Heart left ventricle (tissue), 16 donors: ENCODE measurements around the gene FBXO46. TPM values are rescaled to one million over a fixed set of nuclear protein-coding genes. Genes with fewer than 3 reads are reported as not detected.

Source experiments
- ATAC-seq, 4 donors: fragments of 200-7000 bp; cut with Tn5 transposase; one replicate each; pipeline ENCODE4 v1.9.1; 2020 to 2022; ENCODE audit warnings: moderate library complexity in 4 of 4, mild to moderate bottlenecking in 3 of 4, moderate number of reproducible peaks in 1 of 4
- DNase-seq, 5 donors: peaks; one replicate each; pipeline ENCODE4 v3.0.0-alpha.2; 2020
- H3K27ac ChIP-seq, 12 donors: fragments of 200-600 bp; sonication (generic) in 4 of 12; one replicate each; pipeline versions ENCODE4 v1.5.0 to v1.8.0; 2016 to 2022; ENCODE audit warnings: mild to moderate bottlenecking in 2 of 12
- H3K27me3 ChIP-seq, 9 donors: fragments of 200-600 bp; sonication (generic) in 2 of 9; one replicate each; pipeline versions ENCODE4 v1.5.1 to v1.8.0; 2016 to 2022; ENCODE audit warnings: mild to moderate bottlenecking in 3 of 9
- H3K36me3 ChIP-seq, 9 donors: fragments of 200-600 bp; sonication (generic) in 2 of 9; one replicate each; pipeline versions ENCODE4 v1.5.0 to v1.8.0; 2018 to 2022; ENCODE audit warnings: mild to moderate bottlenecking in 2 of 9
- H3K4me1 ChIP-seq, 12 donors: fragments of 200-600 bp; sonication (generic) in 4 of 12; one replicate each; pipeline versions ENCODE4 v1.5.0 to v1.8.0; 2016 to 2022; ENCODE audit warnings: mild to moderate bottlenecking in 3 of 12
- H3K4me3 ChIP-seq, 12 donors: fragments of 200-600 bp; sonication (generic) in 4 of 12; one replicate each; pipeline versions ENCODE4 v1.5.0 to v1.8.0; 2017 to 2022; ENCODE audit warnings: mild to moderate bottlenecking in 9 of 12, moderate library complexity in 4 of 12
- H3K9me3 ChIP-seq, 12 donors: fragments of 200-600 bp; sonication (generic) in 4 of 12; one replicate each; pipeline versions ENCODE4 v1.5.0 to v1.8.0; 2016 to 2022; ENCODE audit warnings: mild to moderate bottlenecking in 1 of 12
- CTCF ChIP-seq, 12 donors: fragments of 200-600 bp; sonication (generic) in 4 of 12; IDR thresholded peaks; one replicate each; pipeline versions ENCODE4 v1.5.0 to v1.8.0; 2018 to 2022; ENCODE audit warnings: antibody characterized with exemption in 12 of 12, mild to moderate bottlenecking in 5 of 12
- POLR2A ChIP-seq, 2 donors: fragments of 450-650 bp; IDR thresholded peaks; one replicate each; pipeline ENCODE4 v1.6.1; 2017; ENCODE audit warnings: antibody characterized with exemption in 2 of 2, mild to moderate bottlenecking in 2 of 2, moderate library complexity in 2 of 2
- WGBS, 4 donors: extraction: QIAGEN DNeasy Blood & Tissue Kit in 2 of 4; methylation state at CpG; one replicate each; pipeline versions ENCODE4 v1.1.5 to v1.1.7; 2013 to 2018; 5-methylcytosine and 5-hydroxymethylcytosine counted together
- intact Hi-C, 10 donors: fragments of 100-400 bp; cut with DNase I; formaldehyde crosslinking; loops; one replicate each; pipeline versions ENCODE4 v1.11.1 to v1.14.2; 2022
- microRNA counts, 2 donors: library from miRNA; unstranded; fragments of <30 nt; microRNA quantifications; one replicate each; lab custom pipeline; 2016
- microRNA-seq, 4 donors: library from miRNA; unstranded; fragments of <30 nt; microRNA quantifications; one replicate each; pipeline versions ENCODE4 to v1.2.0, GENCODE V29; 2017 to 2020
- polyA plus RNA-seq, 2 donors: library from polyadenylated mRNA; stranded (reverse); fragments of 200-250 nt; gene quantifications; one replicate each; pipeline ENCODE4 v1.2.3, GENCODE V29; 2013
- total RNA-seq, 9 donors: library from RNA; depleted of rRNA in 2 of 9; stranded (reverse); fragments of >200 nt in 2 of 9; fragmentation: NEBNext Ultra II Directional in 3 of 9; extraction: Animal tissue kit (Norgen Biotek cat#: 25700) in 3 of 9; gene quantifications; one replicate each; pipeline versions ENCODE4 v1.1.0 to v1.2.4, GENCODE V29; 2016 to 2023
- donor health status: ischemic (EF 13 %, LVEDD 7.1; RV severe dilation, severe dysfunction).
- donor health status: healthy with polysubstance abuse.
- donor health status: DM: no; HTN: yes; CAD: no.
- donor health status: DM: no; HTN: no; CAD: no.
- donor health status: ischemic (EF 25% LVEDD 6.9; RV normal size, moderate dysfunction).
- donor health status: ischemic (EF 25% LVEDD 5.7; RV mildly dilated, moderate dysfunction).
- donor health status: healthy.
- donor health status: DM: yes; HTN: yes; CAD: no.
- donor health status: ischemic (EF 35%, LVEDD 5.7; RV mildly dilated, moderate dysfunction).
- donor health status: nonischemic (EF 11% LVEDD 7.7; RV severe dilation, severe dysfunction).
- donor health status: DM: yes; HTN: yes; CAD: no.
- donor health status: PGD.
- donor health status: ischemic (EF 29% LVEDD 5.4; RV normal size, mild dysfunction).
- donor health status: nonischemic (EF 23%, LVEDD 6.1; RV moderate dilation, normal function).

The FBXO46 gene
- total and polyA plus RNA-seq, 11 donors = 7.2 to 17.8 (median 10.2) TPM

- no peak for TF ChIP-seq POLR2A (IDR thresholded peaks at IDR 0.05)
- no peak for TF ChIP-seq CTCF (IDR thresholded peaks at IDR 0.05)
- no peak overlapping the region for H3K27ac ChIP-seq
- ATAC-seq (no peak), DNase-seq (no peak)
- peaks cover 0 to 23% (median 10%) of the 10 kb centered on the region in 12 donors for H3K4me1 ChIP-seq
- H3K4me3 ChIP-seq = no peak overlapping the region
- WGBS, 4 donors = 63 to 86% (median 75%) methylated on average over 7 of the region's 7 CpGs
- intact Hi-C loops = no loop called here
- peaks cover 0 to 53% (median 15%) of the 10 kb centered on the region in 9 donors for H3K27me3 ChIP-seq
- no peaks in the 10 kb centered on the region for H3K36me3 ChIP-seq
- no peaks in the 10 kb centered on the region for H3K9me3 ChIP-seq
These were observed 66.1 kb downstream of the FBXO46 start for GRCh38 chr19:45664575-45664974.

- ATAC-seq (no peak), DNase-seq (no peak)
- intact Hi-C loops = no loop called here
- no peaks in the 10 kb centered on the region for H3K9me3 ChIP-seq
- H3K27ac ChIP-seq = no peak overlapping the region
- no peaks in the 10 kb centered on the region for H3K36me3 ChIP-seq
- no peak overlapping the region for H3K4me3 ChIP-seq
- peaks cover 0 to 15% (median 4%) of the 10 kb centered on the region in 12 donors for H3K4me1 ChIP-seq
- no peak for TF ChIP-seq CTCF (IDR thresholded peaks at IDR 0.05)
- H3K27me3 ChIP-seq = peaks cover 0 to 46% (median 9%) of the 10 kb centered on the region in 9 donors
- 81 to 100% (median 90%) methylated on average over 1 of the region's 1 CpG for WGBS, 4 donors
These were observed 66.9 kb downstream of the FBXO46 start for GRCh38 chr19:45663800-45664199.

DNA sequence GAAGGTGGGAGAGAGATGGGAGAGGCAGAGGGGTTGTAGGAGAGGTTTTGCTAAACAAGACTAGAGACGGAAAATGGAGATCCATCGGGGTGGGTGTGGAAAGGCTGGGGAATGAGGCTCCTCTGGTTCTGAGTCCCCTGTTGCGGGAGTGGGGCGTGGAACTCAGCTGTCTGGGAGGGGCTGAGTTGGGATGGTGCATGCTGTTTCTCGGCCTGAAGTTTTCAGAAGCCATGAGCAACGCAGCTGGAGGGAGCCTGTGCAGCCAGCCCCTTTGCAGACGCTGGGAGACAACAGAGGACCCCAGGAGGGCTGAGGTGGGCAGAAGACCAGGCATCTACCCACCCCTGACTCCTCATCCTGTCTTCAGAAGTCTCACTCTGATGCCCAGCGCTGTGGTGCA, 70.1 kb downstream of the FBXO46 start:
- Histone ChIP-seq H3K27me3 (peaks cover 0 to 28% (median 3%) of the 10 kb centered on the region in 9 donors), H3K36me3 (no peaks in the 10 kb centered on the region), H3K27ac (no peak overlapping the region), H3K4me1 (no peaks in the 10 kb centered on the region), H3K4me3 (no peak overlapping the region), H3K9me3 (no peaks in the 10 kb centered on the region)
- 37 to 48% (median 39%) methylated on average over 7 to 8 of the region's 8 CpGs for WGBS, 4 donors
- DNase-seq (no peak), ATAC-seq (no peak)
- no peak for TF ChIP-seq POLR2A (IDR thresholded peaks at IDR 0.05)
- TF ChIP-seq CTCF (IDR thresholded peaks at IDR 0.05) = no peak
- intact Hi-C loops = no loop called here

MicroRNA genes within 50 kb of the gene (microRNA counts, 767-probe panel; counts per million panel counts)
- microRNA hsa-miR-642a-5p (lab: Ali Mortazavi, UCI) = 3,257 to 3,633 counts per million in 2 donors
- 0 to 71.6 counts per million in 2 donors for microRNA hsa-miR-642b-3p (lab: Ali Mortazavi, UCI)

Small RNA genes within 50 kb of the gene (microRNA-seq; reads per million reads assigned to microRNA genes)
- gene MIR642A (0 reads per million in 4 donors), gene MIR642B (0 reads per million in 4 donors)

Other genes with a start within 250 kb of the FBXO46 start
- 10 to 100 TPM; 12.9 to 33.0 (median 26.9) TPM for gene RTN2, start 233.8 kb downstream of the FBXO46 start, total RNA-seq
- gene RTN2, start 233.8 kb downstream of the FBXO46 start, polyA plus RNA-seq = 10 to 100 TPM; 12.1 to 14.2 TPM
- gene PPM1N, start 232.5 kb downstream of the FBXO46 start, total RNA-seq = 1 to 10 TPM in 1 of 9 donors, under 1 TPM in 3, not detected in 5; 0.56 to 2.7 (median 0.65) TPM
- under 1 TPM; 0.23 to 0.78 TPM for gene PPM1N, start 232.5 kb downstream of the FBXO46 start, polyA plus RNA-seq
- 100 to 1,000 TPM in 1 of 9 donors, 10 to 100 TPM in 8; 31.2 to 106 (median 46.8) TPM for gene VASP, start 223.4 kb downstream of the FBXO46 start, total RNA-seq
- gene VASP, start 223.4 kb downstream of the FBXO46 start, polyA plus RNA-seq = 10 to 100 TPM; 50.9 to 74.9 TPM
- 10 to 100 TPM; 21.3 to 30.4 (median 22.5) TPM for gene OPA3, start 146.1 kb downstream of the FBXO46 start, total RNA-seq
- gene OPA3, start 146.1 kb downstream of the FBXO46 start, polyA plus RNA-seq = 10 to 100 TPM; 13.1 to 22.3 TPM
- 10 to 100 TPM in 3 of 9 donors, 1 to 10 TPM in 6; 2.7 to 36.0 (median 4.3) TPM for gene GPR4, start 128.7 kb downstream of the FBXO46 start, total RNA-seq
- gene GPR4, start 128.7 kb downstream of the FBXO46 start, polyA plus RNA-seq = 1 to 10 TPM; 5.1 to 6.9 TPM
- 10 to 100 TPM; 22.4 to 50.2 (median 44.1) TPM for gene EML2, start 91.5 kb downstream of the FBXO46 start, total RNA-seq
- 10 to 100 TPM; 19.0 to 23.2 TPM for gene EML2, start 91.5 kb downstream of the FBXO46 start, polyA plus RNA-seq
- 1 to 10 TPM in 7 of 9 donors, under 1 TPM in 2; 0.64 to 7.1 (median 4.8) TPM for gene GIPR, start 62.7 kb downstream of the FBXO46 start, total RNA-seq
- 1 to 10 TPM; 1.9 to 8.1 TPM for gene GIPR, start 62.7 kb downstream of the FBXO46 start, polyA plus RNA-seq
- gene SNRPD2, start 38.9 kb downstream of the FBXO46 start, total RNA-seq = 100 to 1,000 TPM; 149 to 343 (median 248) TPM
- 100 to 1,000 TPM; 318 to 343 TPM for gene SNRPD2, start 38.9 kb downstream of the FBXO46 start, polyA plus RNA-seq
- gene QPCTL, start 38.2 kb downstream of the FBXO46 start, total RNA-seq = 1 to 10 TPM; 1.5 to 5.5 (median 2.8) TPM
- 1 to 10 TPM; 2.9 to 4.5 TPM for gene QPCTL, start 38.2 kb downstream of the FBXO46 start, polyA plus RNA-seq
- gene MEIOSIN, start 2.5 kb upstream of the FBXO46 start, total RNA-seq = not detected
- not detected for gene MEIOSIN, start 2.5 kb upstream of the FBXO46 start, polyA plus RNA-seq
- 10 to 100 TPM; 16.2 to 24.0 (median 22.9) TPM for gene SIX5, start 38.4 kb upstream of the FBXO46 start, total RNA-seq
- 10 to 100 TPM; 13.7 to 21.9 TPM for gene SIX5, start 38.4 kb upstream of the FBXO46 start, polyA plus RNA-seq
- 100 to 1,000 TPM; 131 to 778 (median 273) TPM for gene DMPK, start 51.6 kb upstream of the FBXO46 start, total RNA-seq
- 100 to 1,000 TPM; 382 to 458 TPM for gene DMPK, start 51.6 kb upstream of the FBXO46 start, polyA plus RNA-seq
- gene DMWD, start 61.9 kb upstream of the FBXO46 start, total RNA-seq = 100 to 1,000 TPM in 1 of 9 donors, 10 to 100 TPM in 8; 47.2 to 109 (median 67.3) TPM
- gene DMWD, start 61.9 kb upstream of the FBXO46 start, polyA plus RNA-seq = 10 to 100 TPM; 41.8 to 67.3 TPM
- gene RSPH6A, start 84.4 kb upstream of the FBXO46 start, total RNA-seq = not detected
- gene RSPH6A, start 84.4 kb upstream of the FBXO46 start, polyA plus RNA-seq = not detected
- 10 to 100 TPM; 21.9 to 47.7 (median 34.8) TPM for gene SYMPK, start 132.3 kb upstream of the FBXO46 start, total RNA-seq
- 10 to 100 TPM; 32.4 to 34.3 TPM for gene SYMPK, start 132.3 kb upstream of the FBXO46 start, polyA plus RNA-seq
- gene FOXA3, start 133.4 kb upstream of the FBXO46 start, total RNA-seq = not detected
- under 1 TPM in 1 of 2 donors, not detected in 1; 0.07 TPM for gene FOXA3, start 133.4 kb upstream of the FBXO46 start, polyA plus RNA-seq
- gene IRF2BP1, start 155.2 kb upstream of the FBXO46 start, total RNA-seq = 10 to 100 TPM; 17.7 to 40.0 (median 19.6) TPM
- 10 to 100 TPM; 13.6 to 14.5 TPM for gene IRF2BP1, start 155.2 kb upstream of the FBXO46 start, polyA plus RNA-seq
- 10 to 100 TPM in 5 of 9 donors, 1 to 10 TPM in 4; 8.3 to 16.0 (median 10.6) TPM for gene MYPOP, start 171.7 kb upstream of the FBXO46 start, total RNA-seq
- gene MYPOP, start 171.7 kb upstream of the FBXO46 start, polyA plus RNA-seq = 1 to 10 TPM; 7.9 to 8.7 TPM
- gene NANOS2, start 183.9 kb upstream of the FBXO46 start, total RNA-seq = not detected
- gene NANOS2, start 183.9 kb upstream of the FBXO46 start, polyA plus RNA-seq = not detected
- 10 to 100 TPM in 1 of 9 donors, 1 to 10 TPM in 8; 2.2 to 10.0 (median 4.8) TPM for gene NOVA2, start 243.0 kb upstream of the FBXO46 start, total RNA-seq
- 1 to 10 TPM; 2.6 to 5.2 TPM for gene NOVA2, start 243.0 kb upstream of the FBXO46 start, polyA plus RNA-seq